T follicular helper cell (primary cell): ENCODE measurements around the gene BRIP1.

Source experiments
- DNase-seq: peaks from one replicate; pipeline ENCODE4 v3.0.0-alpha.2; 2020; ENCODE audit warnings: low read depth

BRIP1 gene

GRCh38 chr17:61631800-61632199 lies 231.5 kb downstream of the BRIP1 start:
- DNase-seq = no peak
